GM19467 (cell line): ENCODE data around the gene TUBB6.

Source experiments
- ATAC-seq: cut with Tn5 transposase; IDR thresholded peaks from one replicate; pipeline ENCODE4 v1.9.1; 2021; ENCODE audit warnings: mild to moderate bottlenecking, moderate library complexity; ENCODE audit not compliant: unreplicated experiment

TUBB6 gene

DNA sequence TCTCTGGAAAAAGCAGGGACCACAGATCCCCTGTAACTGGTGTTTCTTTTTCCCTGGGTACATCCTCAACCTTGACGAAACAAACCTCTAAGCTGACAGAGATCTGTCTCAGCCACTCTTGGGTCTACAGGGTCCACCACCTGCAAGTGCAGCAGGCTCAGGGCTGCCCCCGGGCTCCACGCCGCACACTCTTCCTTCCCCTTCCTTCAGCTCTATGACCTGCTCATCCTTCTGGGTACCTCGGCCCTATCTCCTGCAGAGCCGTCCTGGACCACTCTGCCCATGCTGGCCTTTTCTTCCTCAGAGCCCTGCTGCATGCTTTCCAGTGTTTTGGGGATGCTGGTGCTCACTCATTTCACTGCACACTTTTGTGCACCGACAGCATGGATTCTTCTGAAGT is 27.5 kb downstream of the TUBB6 start:
- ATAC-seq = no peak

- no peak for ATAC-seq
Observed at GRCh38 chr18:12336171-12336613, 28.2 kb downstream of the TUBB6 start.

GRCh38 chr18:12336887-12337286 is 28.8 kb downstream of the TUBB6 start:
- no peak for ATAC-seq

GRCh38 chr18:12338382-12338781 is 30.3 kb downstream of the TUBB6 start:
- no peak for ATAC-seq

- ATAC-seq = no peak
Observed at GRCh38 chr18:12340945-12341660, 33.1 kb downstream of the TUBB6 start.

- no peak for ATAC-seq
Observed at GRCh38 chr18:12342661-12343060, 34.6 kb downstream of the TUBB6 start.

DNA sequence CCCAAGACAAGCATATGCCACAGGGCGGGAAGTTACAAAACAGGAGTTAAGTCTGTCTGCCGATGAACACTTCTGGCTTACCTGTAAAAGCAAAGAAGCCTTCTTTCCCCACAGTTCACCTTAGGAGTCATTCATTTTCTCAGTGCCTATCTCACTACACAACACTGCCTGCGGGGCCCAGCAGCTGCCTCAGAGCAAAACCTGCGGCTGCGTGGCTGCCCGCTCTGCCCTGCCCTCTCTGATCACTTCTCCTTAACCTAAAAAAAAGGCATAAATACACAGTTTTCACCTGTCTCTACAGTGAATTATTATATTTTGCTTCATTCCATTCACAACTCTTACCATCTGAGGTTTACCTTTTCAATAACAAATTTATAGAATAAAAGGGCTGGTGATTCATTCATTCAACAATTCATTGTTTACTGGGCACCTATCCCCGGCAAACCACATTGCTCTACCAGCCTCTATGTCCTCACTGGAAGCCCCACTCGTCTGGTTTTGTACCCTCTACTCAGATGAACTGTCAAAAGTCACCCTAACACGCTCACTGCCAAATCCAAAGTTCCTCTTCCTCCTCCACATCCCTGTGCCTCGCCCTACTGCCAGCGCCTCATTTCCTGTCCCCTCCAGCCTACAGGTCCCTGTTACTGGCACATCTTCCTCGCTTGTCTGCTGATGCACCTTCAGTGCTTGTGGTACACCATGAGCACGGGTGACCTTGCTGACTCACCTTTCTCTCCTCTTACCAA is 37.6 kb downstream of the TUBB6 start:
- no peak for ATAC-seq

GRCh38 chr18:12346240-12346565 is 38.2 kb downstream of the TUBB6 start:
- no peak for ATAC-seq

GRCh38 chr18:12347895-12348294 is 39.9 kb downstream of the TUBB6 start:
- ATAC-seq = no peak

GRCh38 chr18:12352188-12352587 is 44.1 kb downstream of the TUBB6 start:
- no peak for ATAC-seq

DNA sequence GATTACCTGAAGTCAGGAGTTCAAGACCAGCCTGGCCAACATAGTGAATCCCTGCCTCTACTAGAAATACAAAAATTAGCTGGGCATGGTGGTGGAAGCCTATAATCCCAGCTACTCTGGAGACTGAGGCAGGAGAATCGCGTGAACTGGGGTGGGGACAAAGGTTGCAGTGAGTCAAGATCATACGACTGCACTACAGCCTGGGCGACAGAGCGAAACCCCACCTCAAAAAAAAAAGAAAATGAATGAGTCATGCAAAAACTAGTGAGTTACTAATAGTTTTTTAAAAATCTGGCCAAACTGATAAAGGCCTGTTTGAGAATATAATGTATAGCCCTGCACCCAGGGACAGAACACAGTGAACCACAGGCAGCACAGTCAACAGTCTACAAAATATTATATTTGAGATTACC is 51.5 kb downstream of the TUBB6 start:
- ATAC-seq = no peak

GRCh38 chr18:12361770-12362378 is 53.8 kb downstream of the TUBB6 start:
- no peak for ATAC-seq

GRCh38 chr18:12362473-12363174 is 54.6 kb downstream of the TUBB6 start:
- no peak for ATAC-seq

- no peak for ATAC-seq
Observed at GRCh38 chr18:12366379-12366778, 58.3 kb downstream of the TUBB6 start.

GRCh38 chr18:12366784-12367183 is 58.7 kb downstream of the TUBB6 start:
- ATAC-seq = no peak

- ATAC-seq = no peak
Observed at GRCh38 chr18:12369211-12369610, 61.2 kb downstream of the TUBB6 start.

DNA sequence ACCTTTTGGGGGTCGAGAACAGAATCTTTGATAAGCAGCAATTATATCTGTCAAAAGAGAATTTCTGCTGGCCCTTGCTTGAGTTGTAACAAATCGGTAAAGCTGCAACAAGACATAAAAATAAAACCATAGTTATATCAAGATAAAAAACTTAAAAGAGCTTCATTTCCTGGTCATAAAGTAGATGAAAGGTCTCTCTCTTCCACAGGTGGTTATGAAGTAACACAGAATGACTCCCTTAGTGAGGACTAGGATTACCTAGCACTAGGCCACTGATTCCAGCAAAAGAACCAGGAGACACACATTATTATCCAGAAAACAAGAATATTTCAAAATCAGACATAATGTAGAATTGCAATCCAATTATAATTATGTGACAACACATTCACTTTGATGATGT is 63.5 kb downstream of the TUBB6 start:
- ATAC-seq = no peak

GRCh38 chr18:12372406-12372805 is 64.4 kb downstream of the TUBB6 start:
- no peak for ATAC-seq

DNA sequence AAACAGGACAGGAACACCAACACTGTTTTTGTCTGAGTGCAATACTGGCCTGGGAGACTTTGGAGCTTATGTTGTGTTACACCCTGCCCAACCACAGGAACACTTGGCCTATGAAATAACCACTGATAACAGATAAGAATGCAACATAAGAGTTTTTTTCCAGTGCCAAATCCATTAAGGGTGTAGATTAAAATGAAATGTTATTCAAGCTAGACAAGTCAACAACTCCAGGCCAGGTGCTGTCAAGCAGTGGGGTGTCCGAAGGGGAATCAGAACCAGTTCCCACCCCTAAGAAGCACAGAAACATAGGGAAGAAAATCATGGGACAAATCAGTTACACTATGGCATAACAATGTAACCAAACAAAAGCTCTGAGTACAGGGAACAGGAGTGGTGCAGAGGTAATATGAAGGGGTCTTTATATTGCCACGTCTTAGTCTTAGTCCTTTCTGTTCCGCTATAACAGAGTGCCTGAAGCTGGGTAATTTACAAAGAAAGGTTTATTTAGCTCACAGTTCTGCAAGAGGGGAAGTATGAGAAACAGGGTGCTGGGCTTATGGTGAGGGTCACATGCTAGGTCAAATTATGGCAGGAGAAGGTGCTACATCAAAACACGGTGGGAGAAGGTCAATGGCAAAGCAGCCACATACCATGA is 65.2 kb downstream of the TUBB6 start:
- ATAC-seq = no peak

DNA sequence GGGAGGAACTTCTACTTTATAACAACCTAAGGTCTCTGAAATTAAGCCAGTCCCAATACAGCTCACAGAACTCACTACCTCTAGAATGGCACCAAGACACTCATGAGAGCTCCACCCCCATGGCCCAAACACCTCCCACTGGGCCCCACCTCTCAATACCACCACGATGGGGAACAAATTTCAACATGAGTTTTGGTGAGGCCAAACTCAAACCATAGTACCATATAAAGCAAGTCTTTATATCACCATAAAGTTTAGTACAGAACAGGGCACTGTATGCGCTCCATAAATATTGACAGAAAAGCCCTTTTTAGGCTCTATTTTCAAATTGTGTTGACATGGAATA is 65.7 kb downstream of the TUBB6 start:
- ATAC-seq = no peak

GRCh38 chr18:12374401-12374800 is 66.4 kb downstream of the TUBB6 start:
- no peak for ATAC-seq
